IMR-90 (cell line): Measurements from ENCODE around the gene TNS2. TPM values are rescaled to one million over a fixed set of nuclear protein-coding genes. Genes with fewer than 3 reads are reported as not detected.

Experiments
- ATAC-seq: fragments of 200-7000 bp; cut with Tn5 transposase; 2 replicates; pipeline ENCODE4 v1.9.1; 2020; ENCODE audit warnings: low read depth, mild to moderate bottlenecking, moderate library complexity
- BruUV-seq: library from RNA; stranded (reverse); fragments of 400-500 nt; replicated peaks from 2 replicates; lab custom pipeline; 2021; lab: Mats Ljungman, UMichigan
- CTCF ChIA-PET: fragments of 300-600 bp; formaldehyde crosslinking; extraction: SDS; loops from one replicate; lab custom pipeline; 2021; ENCODE audit warnings: antibody characterized with exemption; lab: Yijun Ruan, JAX
- POLR2A ChIA-PET: fragments of 300-600 bp; sonication (Branson Sonifier 250); formaldehyde crosslinking; loops from one replicate; lab custom pipeline; 2022; ENCODE audit warnings: antibody characterized with exemption; ENCODE audit not compliant: unreplicated experiment; lab: Charles Lee
- DNase-seq: peaks from one replicate; pipeline ENCODE4 v3.0.0; 2013
- H2AFZ ChIP-seq: replicated peaks from 2 replicates; pipeline ENCODE3; 2013; ENCODE audit warnings: low read length, mild to moderate bottlenecking; ENCODE audit not compliant: poor library complexity
- H2AK5ac ChIP-seq: 2 replicates; pipeline ENCODE4 v1.6.1; 2013; ENCODE audit warnings: low read depth, low read length, inconsistent platforms
- H2AK9ac ChIP-seq: replicated peaks from 2 replicates; pipeline ENCODE3; 2013; ENCODE audit warnings: mild to moderate bottlenecking, low read depth, low read length, moderate library complexity; ENCODE audit not compliant: poor library complexity
- H2BK120ac ChIP-seq: 2 replicates; pipeline ENCODE4 v1.6.1; 2013; ENCODE audit warnings: low read depth, low read length, inconsistent platforms
- H2BK15ac ChIP-seq: 3 replicates; pipeline ENCODE4 v1.6.1; 2013; ENCODE audit warnings: low read depth, low read length, inconsistent platforms
- H2BK20ac ChIP-seq: 2 replicates; pipeline ENCODE4 v1.6.1; 2013; ENCODE audit warnings: low read depth, mild to moderate bottlenecking, inconsistent platforms, low read length, moderate library complexity
- H2BK5ac ChIP-seq: 2 replicates; pipeline ENCODE4 v1.6.1; 2013; ENCODE audit warnings: mild to moderate bottlenecking, low read depth, low read length, inconsistent platforms; ENCODE audit not compliant: poor library complexity, severe bottlenecking
- H3K14ac ChIP-seq: replicated peaks from 2 replicates; pipeline ENCODE4 v1.6.1; 2013; ENCODE audit warnings: low read depth, low read length, inconsistent platforms
- H3K18ac ChIP-seq: 2 replicates; pipeline ENCODE4 v1.6.1; 2013; ENCODE audit warnings: low read depth, low read length, control low read depth
- H3K23ac ChIP-seq: 2 replicates; pipeline ENCODE4 v1.6.1; 2013; ENCODE audit warnings: low read depth, low read length, inconsistent platforms
- H3K27ac ChIP-seq: 2 replicates; pipeline ENCODE4 v1.5.1; 2013; ENCODE audit warnings: mild to moderate bottlenecking, control low read depth, low read length; ENCODE audit not compliant: insufficient read depth
- H3K27me3 ChIP-seq: 2 replicates; pipeline ENCODE4 v1.6.1; 2013; ENCODE audit warnings: low read length; ENCODE audit not compliant: control insufficient read depth, insufficient read depth
- H3K36me3 ChIP-seq: 2 replicates; pipeline ENCODE4 v1.6.1; 2013; ENCODE audit warnings: low read length, mixed read lengths; ENCODE audit not compliant: control insufficient read depth, insufficient read depth
- H3K4ac ChIP-seq: 2 replicates; pipeline ENCODE4 v1.6.1; 2013; ENCODE audit warnings: low read depth, low read length, inconsistent platforms
- H3K4me1 ChIP-seq: 2 replicates; pipeline ENCODE4 v1.6.1; 2013; ENCODE audit warnings: low read length, mixed read lengths; ENCODE audit not compliant: control insufficient read depth, insufficient read depth
- H3K4me2 ChIP-seq: 2 replicates; pipeline ENCODE4 v1.6.1; 2013; ENCODE audit warnings: low read depth, mild to moderate bottlenecking, control low read depth, low read length, moderate library complexity
- H3K4me3 ChIP-seq: 2 replicates; pipeline ENCODE4 v1.5.1; 2013; ENCODE audit warnings: low read depth, mild to moderate bottlenecking, control low read depth, low read length, moderate library complexity; ENCODE audit not compliant: insufficient read depth
- H3K56ac ChIP-seq: 2 replicates; pipeline ENCODE4 v1.6.1; 2013; ENCODE audit warnings: low read length, inconsistent platforms; ENCODE audit not compliant: insufficient read depth; ENCODE audit errors: extremely low read depth
- H3K79me1 ChIP-seq, 2 experiments: 2 replicates each; pipeline ENCODE4 v1.6.1; 2013; ENCODE audit warnings: low read length in 2 of 2, inconsistent platforms in 1 of 2, low read depth in 1 of 2
- H3K9ac ChIP-seq: 2 replicates; pipeline ENCODE4 v1.6.1; 2013; ENCODE audit warnings: low read depth, low read length, control low read depth
- H3K9me1 ChIP-seq: 2 replicates; pipeline ENCODE4 v1.6.1; 2013; ENCODE audit warnings: low read length, inconsistent platforms; ENCODE audit not compliant: insufficient read depth
- H3K9me3 ChIP-seq: 2 replicates; pipeline ENCODE4 v1.6.1; 2013; ENCODE audit warnings: low read length; ENCODE audit not compliant: control insufficient read depth, insufficient read depth
- H4K20me1 ChIP-seq: 2 replicates; pipeline ENCODE4 v1.6.1; 2013; ENCODE audit warnings: low read length, inconsistent platforms; ENCODE audit not compliant: insufficient read depth
- H4K5ac ChIP-seq: 2 replicates; pipeline ENCODE4 v1.6.1; 2013; ENCODE audit warnings: mild to moderate bottlenecking, low read depth, low read length, control low read depth
- H4K8ac ChIP-seq, 2 experiments: 2 replicates each; pipeline ENCODE4 v1.6.1; 2013; ENCODE audit warnings: low read depth in 2 of 2, low read length in 2 of 2, control low read depth in 1 of 2, inconsistent platforms in 1 of 2
- H4K91ac ChIP-seq: 2 replicates; pipeline ENCODE4 v1.6.1; 2013; ENCODE audit warnings: low read depth, low read length, inconsistent platforms; ENCODE audit not compliant: insufficient read depth
- CEBPB ChIP-seq: IDR thresholded peaks from 2 replicates; pipeline ENCODE4 v1.6.1; 2012; ENCODE audit warnings: low read depth, low read length, improper control_type of control experiment
- CHD1 ChIP-seq: IDR thresholded peaks from 2 replicates; pipeline ENCODE4 v1.6.1; 2012; ENCODE audit warnings: low read depth, low read length, improper control_type of control experiment
- ELK1 ChIP-seq: fragments of 150-350 bp; IDR thresholded peaks from 2 replicates; pipeline ENCODE4 v1.6.1; 2016; ENCODE audit warnings: low read depth, mild to moderate bottlenecking, low read length, moderate library complexity, borderline replicate concordance
- FOS ChIP-seq: fragments of 150-350 bp; IDR thresholded peaks from 2 replicates; pipeline ENCODE4 v1.6.1; 2016; ENCODE audit warnings: low read depth, low read length
- MAZ ChIP-seq: IDR thresholded peaks from 2 replicates; pipeline ENCODE4 v1.6.1; 2012; ENCODE audit warnings: low read depth, mild to moderate bottlenecking, low read length, improper control_type of control experiment, moderate library complexity, borderline replicate concordance
- MXI1 ChIP-seq: IDR thresholded peaks from 2 replicates; pipeline ENCODE4 v1.6.1; 2012; ENCODE audit warnings: low read depth, mild to moderate bottlenecking, low read length, moderate library complexity, borderline replicate concordance
- POLR2A ChIP-seq: IDR thresholded peaks from 2 replicates; pipeline ENCODE4 v1.6.1; 2012; ENCODE audit warnings: mild to moderate bottlenecking, low read depth, low read length
- RAD21 ChIP-seq: IDR thresholded peaks from 2 replicates; pipeline ENCODE4 v1.6.1; 2012; ENCODE audit warnings: low read length, improper control_type of control experiment
- RCOR1 ChIP-seq: IDR thresholded peaks from 2 replicates; pipeline ENCODE4 v1.6.1; 2012; ENCODE audit warnings: mild to moderate bottlenecking, low read length, improper control_type of control experiment; ENCODE audit not compliant: insufficient replicate concordance
- RFX5 ChIP-seq: IDR thresholded peaks from 2 replicates; pipeline ENCODE4 v1.8.0; 2012; ENCODE audit warnings: low read depth, mild to moderate bottlenecking, low read length, moderate library complexity
- SMC3 ChIP-seq: fragments of 150-350 bp; IDR thresholded peaks from 2 replicates; pipeline ENCODE4 v1.6.1; 2016; ENCODE audit warnings: low read depth, mild to moderate bottlenecking, antibody characterized with exemption, low read length, moderate library complexity
- WGBS, 2 experiments: methylation state at CpG; one replicate each; pipeline versions ENCODE4 v1.1.5 to v1.1.7; 2013; ENCODE audit warnings: missing lambda C conversion rate in 2 of 2; ENCODE audit not compliant: insufficient read length in 1 of 2; ENCODE audit errors: extremely low coverage in 2 of 2; 5-methylcytosine and 5-hydroxymethylcytosine counted together
- dilution Hi-C: fragments of 300-500 bp; cut with HindIII; formaldehyde crosslinking; loops from one replicate; pipeline ENCODE4 v1.14.3; 2018; ENCODE audit warnings: low sequenced_read_pairs; ENCODE audit not compliant: unreplicated experiment
- in situ Hi-C: fragments of 300-500 bp; cut with MboI; formaldehyde crosslinking; loops from 3 replicates; pipeline ENCODE4 v1.14.3; 2019; ENCODE audit warnings: low sequenced_read_pairs, inconsistent platforms, mixed read lengths
- intact Hi-C: fragments of 100-400 bp; cut with micrococcal nuclease; formaldehyde crosslinking; loops from 2 replicates; pipeline ENCODE4 v1.10.0; 2022
- polyA plus RNA-seq, 3 experiments: library from polyadenylated mRNA; depleted of rRNA; stranded (reverse); fragments of >200 nt; gene quantifications; 2 replicates each; pipeline ENCODE4 v1.2.3, GENCODE V29; 2012; ENCODE audit warnings: low replicate concordance in 1 of 3
- total RNA-seq: library from RNA; depleted of rRNA; stranded (reverse); fragments of >200 nt; gene quantifications from 2 replicates; pipeline ENCODE4 v1.2.3, GENCODE V29; 2012
- TF ChIP-seq, protein P1 (sequence below): conservative IDR thresholded peaks from 2 replicates; pipeline ENCODE4 v1.5.1; 2012; ENCODE audit warnings: mild to moderate bottlenecking, low read depth, low read length, improper control_type of control experiment

The TNS2 gene
- total and polyA plus RNA-seq, 2 of the 4 experiments (the other 2 are of a cell fraction), result 10.4 to 67.2 TPM

GRCh38 chr12:53065975-53066931 is 16.4 kb downstream of the TNS2 start:
- Histone ChIP-seq H3K27ac (peak overlapping the region; percentile 45), H3K9ac (peak overlapping the region; percentile 33), H3K14ac (peak overlapping the region; percentile 79), H3K18ac (peak overlapping the region; percentile 58), H4K20me1 (peaks cover 9% of the 10 kb centered on the region), H2BK20ac (peak overlapping the region; percentile 82), H2AK9ac (peak overlapping the region; percentile 89), H2AK5ac (peak overlapping the region; percentile 100), H3K9me3 (no peaks in the 10 kb centered on the region), H3K79me1 (peaks cover 2 to 56% of the 10 kb centered on the region in 2 experiments; a peak in 3 of 4 replicates), H4K5ac (peak overlapping the region; percentile 85), H3K23ac (peak overlapping the region; percentile 26; the same call in 1 of the 2 replicates), H4K8ac (peak overlapping the region; percentile 57 to 96), H3K4me2 (no peak overlapping the region; the same call in 1 of the 2 replicates), H3K56ac (peak overlapping the region; percentile 53), H3K4me1 (peaks cover 32% of the 10 kb centered on the region), H4K91ac (peak overlapping the region; percentile 95), H3K27me3 (no peaks in the 10 kb centered on the region), H2BK15ac (peak overlapping the region; percentile 85; the same call in 1 of the 3 replicates), H2BK5ac (peak overlapping the region; percentile 74), H3K4me3 (no peak overlapping the region), H2AFZ (peak overlapping the region; percentile 89), H3K4ac (peak overlapping the region; percentile 98), H3K9me1 (peaks cover 13% of the 10 kb centered on the region), H3K36me3 (peaks cover 46% of the 10 kb centered on the region), H2BK120ac (peak overlapping the region; percentile 90)
- in situ Hi-C loops (loop anchor here (5.0 kb wide), 1 partner anchor 121 kb away; no protein-coding TSS in a partner anchor), intact Hi-C loops (loop anchor here (1.0 kb wide), 2 partner anchors 33 to 124 kb away; no protein-coding TSS in a partner anchor), dilution Hi-C loops (no loop called here)
- ChIA-PET CTCF (interaction anchor here (0.6 to 2.6 kb wide), 22 partner anchors 9 to 279 kb away, joined by 3 to 39 read pairs (median 4); partner anchors contain the start of genes AAAS, IGFBP6, SOAT2 and SPRYD3), POLR2A (interaction anchor here (0.7 to 1.6 kb wide), 3 partner anchors 13 to 32 kb away, joined by 3 to 7 read pairs (median 5); partner anchors contain the start of genes IGFBP6 and SPRYD3)
- BruUV-seq, result no TSS peak
- peak; percentile 81 for DNase-seq
- 22% methylated on average over 5 of the region's 24 CpGs; no CpG with 5 or more reads in 1 of the 2 experiments for WGBS, 2 experiments
- peak; percentile 70 for ATAC-seq
- TF ChIP-seq FOS (no peak), CHD1 (0 out of 2 replicates have a peak, but pooled peaks have one; percentile 48), RFX5 (no peak), RCOR1 (no peak), MXI1 (no peak), POLR2A (no peak), RAD21 (peak; percentile 95), ELK1 (no peak), CEBPB (peak; percentile 75; the same call in 1 of the 2 replicates), SMC3 (peak; percentile 93), MAZ (peak; percentile 24; the same call in 1 of the 2 replicates)
- TF ChIP-seq, protein P1, sequence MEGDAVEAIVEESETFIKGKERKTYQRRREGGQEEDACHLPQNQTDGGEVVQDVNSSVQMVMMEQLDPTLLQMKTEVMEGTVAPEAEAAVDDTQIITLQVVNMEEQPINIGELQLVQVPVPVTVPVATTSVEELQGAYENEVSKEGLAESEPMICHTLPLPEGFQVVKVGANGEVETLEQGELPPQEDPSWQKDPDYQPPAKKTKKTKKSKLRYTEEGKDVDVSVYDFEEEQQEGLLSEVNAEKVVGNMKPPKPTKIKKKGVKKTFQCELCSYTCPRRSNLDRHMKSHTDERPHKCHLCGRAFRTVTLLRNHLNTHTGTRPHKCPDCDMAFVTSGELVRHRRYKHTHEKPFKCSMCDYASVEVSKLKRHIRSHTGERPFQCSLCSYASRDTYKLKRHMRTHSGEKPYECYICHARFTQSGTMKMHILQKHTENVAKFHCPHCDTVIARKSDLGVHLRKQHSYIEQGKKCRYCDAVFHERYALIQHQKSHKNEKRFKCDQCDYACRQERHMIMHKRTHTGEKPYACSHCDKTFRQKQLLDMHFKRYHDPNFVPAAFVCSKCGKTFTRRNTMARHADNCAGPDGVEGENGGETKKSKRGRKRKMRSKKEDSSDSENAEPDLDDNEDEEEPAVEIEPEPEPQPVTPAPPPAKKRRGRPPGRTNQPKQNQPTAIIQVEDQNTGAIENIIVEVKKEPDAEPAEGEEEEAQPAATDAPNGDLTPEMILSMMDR, result peak; percentile 94
